ENCODE results near the gene ELMO1. TPM values are rescaled to one million over a fixed set of nuclear protein-coding genes. Genes with fewer than 3 reads are reported as not detected.

ELMO1 gene
- total and polyA plus RNA-seq, 2 donors from 2014 or later = 6.0 to 35.4 TPM

GRCh38 chr7:37310327-37311080 is 138.2 kb downstream of the ELMO1 start:
- Histone ChIP-seq H3K4me1 (ENCODE audit: control insufficient read depth in 2 of 3, insufficient read depth in 2 of 3, low read depth in 1 of 3, low read length in 3 of 3) (no peaks in the 10 kb centered on the region), H3K27ac (ENCODE audit: low read depth in 2 of 2, low read length in 2 of 2) (no peak overlapping the region), H3K36me3 (ENCODE audit: control insufficient read depth in 2 of 3, insufficient read depth in 3 of 3, low read length in 3 of 3) (no peaks in the 10 kb centered on the region), H3K9ac (ENCODE audit: low read length in 3 of 3) (no peak overlapping the region), H3K4me3 (ENCODE audit: low read length in 3 of 3) (no peak overlapping the region), H3K27me3 (ENCODE audit: control insufficient read depth, insufficient read depth, low read length) (no peaks in the 10 kb centered on the region), H3K9me3 (ENCODE audit: control insufficient read depth in 2 of 3, insufficient read depth in 1 of 3, low read length in 3 of 3) (no peaks in the 10 kb centered on the region)
- FAIRE-seq (no peak), DNase-seq (no peak)
- TF ChIP-seq, protein P1, sequence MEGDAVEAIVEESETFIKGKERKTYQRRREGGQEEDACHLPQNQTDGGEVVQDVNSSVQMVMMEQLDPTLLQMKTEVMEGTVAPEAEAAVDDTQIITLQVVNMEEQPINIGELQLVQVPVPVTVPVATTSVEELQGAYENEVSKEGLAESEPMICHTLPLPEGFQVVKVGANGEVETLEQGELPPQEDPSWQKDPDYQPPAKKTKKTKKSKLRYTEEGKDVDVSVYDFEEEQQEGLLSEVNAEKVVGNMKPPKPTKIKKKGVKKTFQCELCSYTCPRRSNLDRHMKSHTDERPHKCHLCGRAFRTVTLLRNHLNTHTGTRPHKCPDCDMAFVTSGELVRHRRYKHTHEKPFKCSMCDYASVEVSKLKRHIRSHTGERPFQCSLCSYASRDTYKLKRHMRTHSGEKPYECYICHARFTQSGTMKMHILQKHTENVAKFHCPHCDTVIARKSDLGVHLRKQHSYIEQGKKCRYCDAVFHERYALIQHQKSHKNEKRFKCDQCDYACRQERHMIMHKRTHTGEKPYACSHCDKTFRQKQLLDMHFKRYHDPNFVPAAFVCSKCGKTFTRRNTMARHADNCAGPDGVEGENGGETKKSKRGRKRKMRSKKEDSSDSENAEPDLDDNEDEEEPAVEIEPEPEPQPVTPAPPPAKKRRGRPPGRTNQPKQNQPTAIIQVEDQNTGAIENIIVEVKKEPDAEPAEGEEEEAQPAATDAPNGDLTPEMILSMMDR (IDR thresholded peaks at IDR 0.05; ENCODE audit: borderline replicate concordance, extremely low read depth, insufficient read depth) = no peak
- intact Hi-C loops (cut with DNase I) = no loop called here

- no peaks in the 10 kb centered on the region for H3K27me3 ChIP-seq (ENCODE audit: control insufficient read depth, insufficient read depth, low read length)
- DNase-seq (no peak), FAIRE-seq (no peak)
- TF ChIP-seq, protein P1 (IDR thresholded peaks at IDR 0.05; ENCODE audit: borderline replicate concordance, extremely low read depth, insufficient read depth) = no peak
- no peak overlapping the region for H3K4me3 ChIP-seq (ENCODE audit: low read length in 3 of 3)
- H3K27ac ChIP-seq (ENCODE audit: low read depth in 2 of 2, low read length in 2 of 2) = no peak overlapping the region
- no peaks in the 10 kb centered on the region for H3K9me3 ChIP-seq (ENCODE audit: control insufficient read depth in 2 of 3, insufficient read depth in 1 of 3, low read length in 3 of 3)
- intact Hi-C loops (cut with DNase I) = no loop called here
- H3K4me1 ChIP-seq (ENCODE audit: control insufficient read depth in 2 of 3, insufficient read depth in 2 of 3, low read depth in 1 of 3, low read length in 3 of 3) = no peaks in the 10 kb centered on the region
- H3K9ac ChIP-seq (ENCODE audit: low read length in 3 of 3) = no peak overlapping the region
- no peaks in the 10 kb centered on the region for H3K36me3 ChIP-seq (ENCODE audit: control insufficient read depth in 2 of 3, insufficient read depth in 3 of 3, low read length in 3 of 3)
Observed at GRCh38 chr7:37309493-37309892, 139.2 kb downstream of the ELMO1 start.

- DNase-seq (no peak), FAIRE-seq (no peak)
- H3K9me3 ChIP-seq (ENCODE audit: control insufficient read depth in 2 of 3, insufficient read depth in 1 of 3, low read length in 3 of 3) = no peaks in the 10 kb centered on the region
- TF ChIP-seq, protein P1 (IDR thresholded peaks at IDR 0.05; ENCODE audit: borderline replicate concordance, extremely low read depth, insufficient read depth) = no peak
- intact Hi-C loops (cut with DNase I) = no loop called here
- H3K36me3 ChIP-seq (ENCODE audit: control insufficient read depth in 2 of 3, insufficient read depth in 3 of 3, low read length in 3 of 3) = no peaks in the 10 kb centered on the region
- no peaks in the 10 kb centered on the region for H3K4me1 ChIP-seq (ENCODE audit: control insufficient read depth in 2 of 3, insufficient read depth in 2 of 3, low read depth in 1 of 3, low read length in 3 of 3)
- H3K27me3 ChIP-seq (ENCODE audit: control insufficient read depth, insufficient read depth, low read length) = no peaks in the 10 kb centered on the region
- H3K27ac ChIP-seq (ENCODE audit: low read depth in 2 of 2, low read length in 2 of 2) = no peak overlapping the region
- H3K9ac ChIP-seq (ENCODE audit: low read length in 3 of 3) = no peak overlapping the region
- no peak overlapping the region for H3K4me3 ChIP-seq (ENCODE audit: low read length in 3 of 3)
Observed at GRCh38 chr7:37304921-37305320, 143.7 kb downstream of the ELMO1 start.

Measured in kidney (tissue), 14 donors.